Globus pallidus (tissue), 1 donor: ENCODE results near the gene ACACA.

Experiments used
- DNase-seq: peaks from one replicate; pipeline ENCODE4 v3.0.0-alpha.2; 2015; ENCODE audit warnings: low spot score

The ACACA gene

DNA sequence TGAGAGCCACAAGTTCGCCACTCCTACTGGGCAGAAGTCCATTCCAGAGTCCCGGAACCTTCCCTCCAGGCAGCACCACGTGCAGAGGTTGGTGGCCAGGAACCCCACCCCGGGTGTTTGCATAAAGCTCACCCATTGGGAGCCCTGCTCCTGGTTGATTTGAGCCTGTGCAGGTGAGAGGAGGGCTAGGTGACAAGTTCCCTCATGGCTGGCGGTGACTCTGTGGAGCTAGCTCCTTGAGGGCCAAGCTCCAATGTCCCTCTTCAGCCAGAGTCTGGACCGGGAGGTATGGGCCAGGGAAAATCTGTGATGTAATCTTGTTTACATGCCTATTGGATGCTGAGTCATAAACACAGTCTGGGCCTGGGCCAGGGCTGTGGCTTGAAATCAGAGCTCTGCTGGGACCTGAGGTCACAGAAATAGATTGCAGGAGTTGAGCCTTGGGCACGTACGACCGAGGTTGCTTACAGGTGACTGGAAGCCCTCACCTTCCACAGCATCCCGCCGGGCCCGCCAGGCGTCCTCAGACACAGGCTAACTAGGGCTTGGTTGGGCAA is 339.0 kb downstream of the ACACA start:
- no peak for DNase-seq

DNA sequence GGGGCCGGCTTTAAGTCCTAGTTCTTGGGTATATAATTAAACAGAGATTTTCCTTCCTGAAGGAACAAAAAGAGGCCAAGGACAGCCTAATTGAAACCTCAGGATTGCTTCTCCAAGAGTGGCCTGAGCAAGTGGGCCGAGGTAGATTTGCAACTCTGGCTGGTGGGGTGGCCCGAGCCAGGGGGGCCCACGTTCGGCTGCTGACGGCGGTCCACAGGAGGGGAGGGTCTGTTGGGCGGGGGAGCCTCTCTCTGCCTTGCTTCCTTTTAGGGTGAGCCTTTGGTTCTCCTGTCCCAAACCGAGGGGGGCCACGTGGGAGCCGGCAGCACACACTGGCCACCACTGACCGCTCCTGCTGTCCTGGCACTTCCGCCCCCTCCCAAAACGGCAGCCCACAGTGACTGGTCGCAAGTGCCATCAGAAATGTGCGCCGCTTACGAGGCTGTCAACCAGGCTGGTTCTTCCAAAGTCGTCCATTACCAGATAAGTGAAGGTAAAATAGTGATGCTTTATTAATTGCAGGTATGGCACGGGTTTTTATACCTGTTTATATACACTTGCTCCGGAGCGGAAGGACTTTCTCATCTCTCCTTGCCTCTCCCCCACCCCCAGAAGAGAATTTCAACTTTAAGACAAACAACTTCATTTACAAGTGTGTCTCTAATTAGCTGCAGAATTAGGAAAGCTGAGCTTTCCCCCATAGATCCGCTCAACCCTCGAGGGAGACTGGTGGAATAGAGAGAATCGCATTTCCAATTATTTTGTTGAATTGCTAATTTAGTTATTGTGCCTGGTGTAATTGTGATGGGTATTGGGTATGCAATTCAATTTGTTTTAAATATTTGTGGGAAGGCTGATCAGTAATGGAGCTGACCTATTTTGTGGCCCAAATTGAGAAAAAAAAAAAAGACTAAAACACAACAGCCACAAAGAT is 340.0 kb downstream of the ACACA start:
- no peak for DNase-seq

GRCh38 chr17:37065486-37066321 is 340.9 kb downstream of the ACACA start:
- DNase-seq: no peak

GRCh38 chr17:37064956-37065355 is 341.7 kb downstream of the ACACA start:
- DNase-seq: no peak

GRCh38 chr17:37064206-37064605 is 342.4 kb downstream of the ACACA start:
- DNase-seq: no peak

- DNase-seq: no peak
These were observed 344.6 kb downstream of the ACACA start for GRCh38 chr17:37062021-37062420.

DNA sequence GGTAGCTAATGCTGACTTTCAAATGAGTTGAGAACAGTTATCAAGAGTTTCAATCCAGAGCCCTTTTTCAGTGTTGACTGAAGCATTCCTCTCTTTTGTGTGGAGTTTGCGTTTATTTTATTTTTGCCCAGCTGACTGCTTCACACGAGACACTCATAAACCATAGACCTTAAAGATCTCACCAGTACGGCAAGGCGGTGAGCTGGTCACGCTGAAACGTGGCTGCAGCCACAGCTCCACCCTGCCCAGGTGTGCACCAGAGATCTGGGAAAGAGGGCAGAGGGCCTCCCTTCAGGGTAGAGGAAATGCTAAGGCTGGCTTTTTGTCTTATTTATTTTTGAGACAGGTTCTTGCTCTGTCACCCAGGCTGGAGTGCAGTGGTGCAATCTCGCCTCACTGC is 345.7 kb downstream of the ACACA start:
- DNase-seq: no peak

GRCh38 chr17:37060094-37060493 is 346.5 kb downstream of the ACACA start:
- no peak for DNase-seq

DNA sequence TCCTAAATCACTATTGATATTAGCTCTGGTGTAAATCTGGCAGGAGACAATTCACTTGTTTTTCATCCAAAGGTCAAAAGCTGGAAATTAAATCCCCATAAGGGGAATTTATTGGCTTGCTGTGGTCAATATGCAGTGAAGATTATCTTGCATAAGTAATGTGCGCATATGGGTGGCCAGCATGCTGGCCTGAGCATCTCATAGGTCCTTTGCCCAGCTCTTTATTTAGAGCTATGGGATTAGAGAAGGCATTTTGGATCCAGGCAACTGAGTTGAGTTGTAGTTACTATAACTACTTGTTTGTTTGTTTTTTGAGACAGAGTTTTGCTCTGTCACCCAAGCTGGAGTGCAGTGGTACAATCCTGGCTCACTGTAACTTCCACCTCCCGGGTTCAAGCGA is 347.1 kb downstream of the ACACA start:
- no peak for DNase-seq

DNA sequence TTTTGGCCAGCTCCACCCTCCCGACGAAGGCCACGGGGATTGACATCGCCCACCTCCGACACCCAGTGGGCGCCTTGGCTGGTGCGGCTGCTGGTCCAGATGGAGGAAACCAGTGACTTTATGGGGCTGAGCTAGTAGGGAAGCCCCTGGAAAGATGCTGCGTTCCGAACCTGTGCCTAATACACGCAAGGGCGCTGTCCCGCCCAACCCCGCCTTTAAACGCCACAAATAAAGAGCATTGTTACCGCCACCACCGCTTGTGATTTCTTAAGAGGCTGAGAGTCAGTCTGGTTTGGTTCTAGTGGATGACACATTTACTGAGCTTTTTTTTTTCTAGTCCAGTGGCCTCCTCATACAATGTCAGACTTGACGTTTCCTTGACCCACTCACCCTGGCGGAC is 350.0 kb downstream of the ACACA start:
- DNase-seq: no peak

GRCh38 chr17:37054894-37055293 is 351.7 kb downstream of the ACACA start:
- DNase-seq: no peak

DNA sequence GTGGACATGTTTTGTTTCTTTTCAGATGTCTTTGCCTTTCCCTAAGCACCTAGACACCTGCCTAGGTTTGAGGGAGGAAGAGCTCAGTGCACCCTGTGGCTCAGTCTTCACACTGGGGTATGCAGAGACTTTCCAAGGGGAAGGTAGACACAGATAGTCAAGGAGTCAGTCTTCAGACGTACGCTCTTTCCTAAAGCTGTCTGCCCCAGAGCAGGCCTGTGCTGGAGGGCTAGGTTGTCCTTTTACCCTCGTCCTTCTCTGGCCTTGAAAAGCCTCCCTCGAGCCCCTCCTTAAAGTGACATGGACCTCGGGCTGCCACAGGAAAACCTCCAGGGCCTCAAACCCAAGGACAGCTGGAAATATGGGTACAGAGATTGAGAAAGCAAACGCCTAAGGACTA is 354.2 kb downstream of the ACACA start:
- DNase-seq: no peak

- no peak for DNase-seq
These were observed 354.8 kb downstream of the ACACA start for GRCh38 chr17:37051833-37052232.

DNA sequence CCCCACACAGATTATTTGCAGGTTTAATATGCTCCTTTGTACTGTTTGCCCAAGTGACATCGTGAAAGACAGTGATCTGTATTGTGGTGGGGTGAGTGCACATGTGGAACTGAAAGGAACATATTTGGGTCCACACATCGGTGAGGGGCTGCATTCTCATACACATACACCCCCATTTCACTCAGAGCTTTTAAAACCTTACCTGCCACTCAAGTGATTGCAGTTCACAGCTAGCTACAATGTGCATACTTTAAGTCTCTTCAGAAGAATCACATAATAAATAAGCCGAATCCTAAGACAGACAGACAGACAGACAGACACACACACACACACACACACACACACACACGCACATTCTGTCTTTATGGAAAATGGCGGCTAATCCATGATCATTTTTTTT is 355.3 kb downstream of the ACACA start:
- no peak for DNase-seq

DNA sequence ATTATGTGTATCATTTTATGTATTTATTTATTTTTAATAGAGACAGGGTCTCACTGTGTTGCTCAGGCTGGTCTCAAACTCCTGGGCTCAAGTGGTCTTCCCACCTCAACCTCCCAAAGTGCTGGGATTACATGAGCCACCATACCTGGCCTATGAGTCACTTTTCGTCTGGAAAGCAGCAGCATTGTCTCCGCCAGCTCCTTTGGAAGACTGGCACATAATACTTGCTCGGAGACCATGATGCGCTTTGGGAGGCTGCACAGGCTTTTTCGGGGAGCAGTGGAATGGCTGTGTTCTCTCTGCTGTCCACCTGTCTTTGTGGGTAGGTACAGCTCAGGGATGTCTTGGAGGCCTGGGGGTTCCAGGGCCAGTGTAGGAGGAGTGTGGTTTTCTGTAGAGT is 355.7 kb downstream of the ACACA start:
- DNase-seq: no peak

DNA sequence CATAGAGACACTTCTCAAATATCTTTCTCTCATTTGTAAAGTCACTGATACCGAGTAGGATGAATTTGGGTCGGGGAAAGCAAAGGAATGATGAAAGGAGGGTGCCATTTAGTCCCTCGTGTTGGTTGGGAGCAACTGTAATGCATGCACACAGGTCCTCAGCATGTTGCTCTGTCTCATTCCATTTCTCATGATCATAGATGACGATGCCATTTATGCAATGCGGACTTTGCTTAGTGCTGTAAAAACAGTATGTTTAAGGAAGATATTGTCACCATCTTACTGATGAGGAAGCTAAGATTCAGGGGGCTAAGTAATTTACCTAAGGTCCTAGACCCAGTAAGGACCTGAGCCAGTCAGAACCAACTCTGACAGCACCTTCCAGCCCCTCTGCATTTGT is 357.8 kb downstream of the ACACA start:
- DNase-seq: no peak

DNA sequence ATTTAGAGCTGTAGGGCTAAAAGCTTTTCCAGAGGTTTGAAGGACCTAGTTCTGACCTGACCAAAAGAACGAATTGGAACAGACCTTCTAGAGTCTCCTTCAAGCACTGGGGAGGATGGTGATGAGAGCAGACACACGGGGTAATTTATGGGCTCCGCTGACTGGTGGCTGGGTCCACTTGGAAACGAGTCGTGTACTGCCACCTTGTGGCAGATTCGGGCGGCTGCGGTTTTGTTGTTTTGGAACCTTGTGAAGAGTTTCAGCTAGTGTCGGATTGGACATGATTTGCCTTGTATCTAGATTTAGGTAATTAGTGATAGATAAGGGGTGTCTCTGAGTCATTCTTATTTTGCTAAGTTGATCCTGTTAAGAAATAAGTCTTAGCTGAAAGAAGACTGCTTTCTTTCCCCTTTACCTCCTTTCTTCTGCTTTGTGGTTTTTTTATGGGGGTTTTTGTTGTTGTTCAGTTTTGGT is 359.0 kb downstream of the ACACA start:
- peak; percentile 81 for DNase-seq

DNA sequence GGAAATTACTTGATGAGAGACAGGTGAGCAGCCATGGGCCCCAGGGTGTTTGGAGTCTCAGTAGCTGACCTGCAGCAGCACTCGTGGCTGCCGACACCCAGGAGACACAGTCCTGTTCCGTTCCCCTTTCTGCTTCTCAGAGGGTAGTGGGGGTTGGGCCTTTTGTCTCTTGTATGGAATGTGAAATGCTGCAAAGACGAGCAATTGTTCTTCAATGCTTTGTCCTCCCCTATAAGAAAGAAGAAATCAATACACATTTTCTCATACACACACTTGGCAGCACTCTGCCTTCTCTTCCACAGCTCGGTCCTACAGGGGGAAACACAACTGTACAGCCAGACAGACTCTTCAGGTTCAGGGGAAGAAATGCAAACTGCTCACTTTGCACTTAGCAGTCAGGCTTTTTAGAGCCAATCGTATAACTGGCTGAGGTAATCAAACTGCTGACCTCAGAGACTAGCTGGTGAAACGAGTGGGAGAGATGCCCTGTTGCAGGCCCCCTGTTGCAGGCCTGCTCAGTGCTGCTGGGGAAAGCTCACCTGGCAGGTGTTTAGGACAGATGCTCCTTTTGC is 361.2 kb downstream of the ACACA start:
- no peak for DNase-seq

DNA sequence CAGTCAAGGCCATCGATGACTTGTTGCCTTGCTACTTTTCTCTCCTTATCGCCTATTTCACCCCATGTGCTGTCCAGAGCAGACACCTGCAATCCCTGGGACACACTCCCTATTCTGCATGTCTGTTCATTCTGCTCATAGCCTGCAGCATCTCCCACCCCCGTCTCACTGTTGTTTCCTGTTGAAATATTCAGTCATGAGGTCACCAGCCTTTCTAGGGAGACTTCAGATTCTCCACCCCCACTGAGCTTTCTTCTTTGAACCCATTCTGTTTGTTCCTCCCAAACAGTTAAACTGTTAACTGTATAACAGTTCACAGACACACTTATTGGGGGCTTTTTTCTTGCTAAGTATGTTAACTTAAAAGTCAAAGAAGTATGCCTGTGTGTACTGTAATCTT is 363.4 kb downstream of the ACACA start:
- DNase-seq: no peak

GRCh38 chr17:37041932-37042331 is 364.7 kb downstream of the ACACA start:
- no peak for DNase-seq

GRCh38 chr17:37039269-37039668 is 367.4 kb downstream of the ACACA start:
- no peak for DNase-seq

GRCh38 chr17:37037590-37038155 is 369.0 kb downstream of the ACACA start:
- DNase-seq: no peak
